Measurements from ENCODE around the gene PLAC8. TPM values are rescaled to one million over a fixed set of nuclear protein-coding genes. Genes with fewer than 3 reads are reported as not detected.
"Not testable (repeated sequence)": the region's sequence is repeated elsewhere in the genome, so short reads cannot be mapped to it uniquely, and the experiment has no call there.

The PLAC8 gene
- total RNA-seq, 1 experiment from 2014 or later = 6.3 TPM

- intact Hi-C loops (cut with micrococcal nuclease; ENCODE audit: unreplicated experiment) = no loop called here
- Mint-ChIP-seq H3K27me3 (ENCODE audit: unreplicated experiment) (no peaks in the 10 kb centered on the region), H3K4me3 (ENCODE audit: low read depth, unreplicated experiment) (no peak overlapping the region), H3K9me3 (ENCODE audit: low read depth, unreplicated experiment) (no peaks in the 10 kb centered on the region), H3K36me3 (ENCODE audit: insufficient read depth, unreplicated experiment) (peaks cover 5% of the 10 kb centered on the region), H3K27ac (ENCODE audit: unreplicated experiment) (no peak overlapping the region), H3K4me1 (ENCODE audit: low read depth, unreplicated experiment) (no peaks in the 10 kb centered on the region)
- no peak for TF ChIP-seq CTCF (IDR thresholded peaks at IDR 0.05; ENCODE audit: unreplicated experiment)
- DNase-seq = no peak
- CTCF ChIA-PET = no interaction called here
- BruUV-seq (replicated peaks) = no TSS peak
These were observed 9.5 kb downstream of the PLAC8 start for GRCh38 chr4:83104991-83105390.

GRCh38 chr4:83096397-83096796 is 18.1 kb downstream of the PLAC8 start:
- TF ChIP-seq CTCF (IDR thresholded peaks at IDR 0.05; ENCODE audit: unreplicated experiment) = no peak
- H3K4me3 Mint-ChIP-seq (ENCODE audit: low read depth, unreplicated experiment) = no peak overlapping the region
- CTCF ChIA-PET = interaction anchor here (1.0 kb wide), 1 partner anchor 14 kb away, joined by 4 read pairs; no protein-coding TSS in a partner anchor
- no peaks in the 10 kb centered on the region for H3K9me3 Mint-ChIP-seq (ENCODE audit: low read depth, unreplicated experiment)
- intact Hi-C loops (cut with micrococcal nuclease; ENCODE audit: unreplicated experiment) = no loop called here
- no peaks in the 10 kb centered on the region for H3K27me3 Mint-ChIP-seq (ENCODE audit: unreplicated experiment)
- no TSS peak for BruUV-seq (replicated peaks)
- peaks cover 13% of the 10 kb centered on the region for H3K4me1 Mint-ChIP-seq (ENCODE audit: low read depth, unreplicated experiment)
- no peaks in the 10 kb centered on the region for H3K36me3 Mint-ChIP-seq (ENCODE audit: insufficient read depth, unreplicated experiment)
- H3K27ac Mint-ChIP-seq (ENCODE audit: unreplicated experiment) = no peak overlapping the region
- DNase-seq = no peak

GRCh38 chr4:83093060-83093640 is 21.4 kb downstream of the PLAC8 start:
- H3K27me3 Mint-ChIP-seq (ENCODE audit: unreplicated experiment) = no peaks in the 10 kb centered on the region
- no peaks in the 10 kb centered on the region for H3K36me3 Mint-ChIP-seq (ENCODE audit: insufficient read depth, unreplicated experiment)
- no peak for TF ChIP-seq CTCF (IDR thresholded peaks at IDR 0.05; ENCODE audit: unreplicated experiment)
- CTCF ChIA-PET = no interaction called here
- no TSS peak for BruUV-seq (replicated peaks)
- H3K4me3 Mint-ChIP-seq (ENCODE audit: low read depth, unreplicated experiment) = no peak overlapping the region
- peaks cover 13% of the 10 kb centered on the region for H3K4me1 Mint-ChIP-seq (ENCODE audit: low read depth, unreplicated experiment)
- no peaks in the 10 kb centered on the region for H3K9me3 Mint-ChIP-seq (ENCODE audit: low read depth, unreplicated experiment)
- no peak overlapping the region for H3K27ac Mint-ChIP-seq (ENCODE audit: unreplicated experiment)
- DNase-seq = no peak
- intact Hi-C loops (cut with micrococcal nuclease; ENCODE audit: unreplicated experiment) = no loop called here

- CTCF ChIA-PET = no interaction called here
- H3K9me3 Mint-ChIP-seq (ENCODE audit: low read depth, unreplicated experiment) = no peaks in the 10 kb centered on the region
- no TSS peak for BruUV-seq (replicated peaks)
- no peak for TF ChIP-seq CTCF (IDR thresholded peaks at IDR 0.05; ENCODE audit: unreplicated experiment)
- H3K4me1 Mint-ChIP-seq (ENCODE audit: low read depth, unreplicated experiment) = peaks cover 1% of the 10 kb centered on the region
- no peak overlapping the region for H3K27ac Mint-ChIP-seq (ENCODE audit: unreplicated experiment)
- H3K36me3 Mint-ChIP-seq (ENCODE audit: insufficient read depth, unreplicated experiment) = no peaks in the 10 kb centered on the region
- H3K4me3 Mint-ChIP-seq (ENCODE audit: low read depth, unreplicated experiment) = no peak overlapping the region
- intact Hi-C loops (cut with micrococcal nuclease; ENCODE audit: unreplicated experiment) = no loop called here
- DNase-seq = no peak
- H3K27me3 Mint-ChIP-seq (ENCODE audit: unreplicated experiment) = no peaks in the 10 kb centered on the region
These were observed 24.9 kb downstream of the PLAC8 start for GRCh38 chr4:83089410-83090157.

- H3K4me3 Mint-ChIP-seq (ENCODE audit: low read depth, unreplicated experiment); H3K4me1 Mint-ChIP-seq (ENCODE audit: low read depth, unreplicated experiment); H3K36me3 Mint-ChIP-seq (ENCODE audit: insufficient read depth, unreplicated experiment); DNase-seq; CTCF ChIA-PET; H3K27ac Mint-ChIP-seq (ENCODE audit: unreplicated experiment); H3K9me3 Mint-ChIP-seq (ENCODE audit: low read depth, unreplicated experiment); intact Hi-C loops (cut with micrococcal nuclease; ENCODE audit: unreplicated experiment); H3K27me3 Mint-ChIP-seq (ENCODE audit: unreplicated experiment); BruUV-seq (replicated peaks): not testable (repeated sequence)
These were observed 29.6 kb downstream of the PLAC8 start for GRCh38 chr4:83084956-83085355.

Measured in Calu3 (cell line).